Brain pericyte (primary cell): ENCODE results near the gene CLEC16A.

Experiments
- DNase-seq: peaks from one replicate; pipeline ENCODE4 v3.0.0-alpha.2; 2012; ENCODE audit warnings: low read depth, low spot score

CLEC16A gene

GRCh38 chr16:11198828-11199227 is 254.5 kb downstream of the CLEC16A start:
- no peak for DNase-seq

GRCh38 chr16:11200592-11200991 is 256.2 kb downstream of the CLEC16A start:
- DNase-seq = no peak

GRCh38 chr16:11201498-11202259 is 257.3 kb downstream of the CLEC16A start:
- no peak for DNase-seq

GRCh38 chr16:11202260-11203091 is 258.1 kb downstream of the CLEC16A start:
- no peak for DNase-seq

- DNase-seq = no peak
Measured at GRCh38 chr16:11203111-11203623, 258.8 kb downstream of the CLEC16A start.

- DNase-seq = no peak
Measured at GRCh38 chr16:11204513-11205047, 260.2 kb downstream of the CLEC16A start.

- DNase-seq = no peak
Measured at GRCh38 chr16:11205065-11205699, 260.8 kb downstream of the CLEC16A start.

GRCh38 chr16:11205754-11206581 is 261.6 kb downstream of the CLEC16A start:
- DNase-seq = no peak

- DNase-seq = no peak
Measured at GRCh38 chr16:11207646-11208045, 263.3 kb downstream of the CLEC16A start.

- no peak for DNase-seq
Measured at GRCh38 chr16:11208916-11209665, 264.7 kb downstream of the CLEC16A start.

GRCh38 chr16:11210260-11210659 is 265.9 kb downstream of the CLEC16A start:
- no peak for DNase-seq

- no peak for DNase-seq
Measured at GRCh38 chr16:11211061-11211976, 267.0 kb downstream of the CLEC16A start.

- DNase-seq = no peak
Measured at GRCh38 chr16:11211977-11212797, 267.8 kb downstream of the CLEC16A start.

- DNase-seq = no peak
Measured at GRCh38 chr16:11212798-11213196, 268.4 kb downstream of the CLEC16A start.

GRCh38 chr16:11213373-11213772 is 269.0 kb downstream of the CLEC16A start:
- DNase-seq = no peak

- DNase-seq = no peak
Measured at GRCh38 chr16:11213799-11214198, 269.4 kb downstream of the CLEC16A start.

- DNase-seq = no peak
Measured at GRCh38 chr16:11215935-11216556, 271.7 kb downstream of the CLEC16A start.
